H9 (cell line): Measurements from ENCODE around the gene EFCAB12. TPM values are rescaled to one million over a fixed set of nuclear protein-coding genes. Genes with fewer than 3 reads are reported as not detected.

Source experiments
- DNase-seq: peaks from one replicate; pipeline ENCODE4 v3.0.0-alpha.2; 2017
- H2AFZ ChIP-seq: one replicate; pipeline ENCODE4 v1.6.1; 2013; ENCODE audit warnings: mild to moderate bottlenecking, low read length, control low read depth, moderate library complexity
- H2AK5ac ChIP-seq: 2 replicates; pipeline ENCODE4 v1.6.1; 2013; ENCODE audit warnings: low read length, control low read depth, mixed read lengths; ENCODE audit not compliant: insufficient read length
- H2BK120ac ChIP-seq: one replicate; pipeline ENCODE4 v1.6.1; 2013; ENCODE audit warnings: low read depth, mild to moderate bottlenecking, low read length, control low read depth, inconsistent platforms; ENCODE audit not compliant: poor library complexity, severe bottlenecking
- H2BK12ac ChIP-seq: 2 replicates; pipeline ENCODE4 v1.6.1; 2013; ENCODE audit warnings: low read length, control low read depth, mixed read lengths, low read depth; ENCODE audit not compliant: insufficient read length
- H2BK15ac ChIP-seq: 2 replicates; pipeline ENCODE4 v1.6.1; 2013; ENCODE audit warnings: low read depth, low read length, control low read depth
- H2BK20ac ChIP-seq: one replicate; pipeline ENCODE4 v1.6.1; 2013; ENCODE audit warnings: low read depth, mild to moderate bottlenecking, low read length, control low read depth, inconsistent platforms; ENCODE audit not compliant: poor library complexity, severe bottlenecking
- H2BK5ac ChIP-seq: 2 replicates; pipeline ENCODE4 v1.6.1; 2013; ENCODE audit warnings: low read length, control low read depth, mixed read lengths; ENCODE audit not compliant: insufficient read length
- H3K14ac ChIP-seq: 2 replicates; pipeline ENCODE4 v1.6.1; 2013; ENCODE audit warnings: low read length, control low read depth; ENCODE audit not compliant: insufficient read depth
- H3K18ac ChIP-seq: 2 replicates; pipeline ENCODE4 v1.6.1; 2013; ENCODE audit warnings: low read depth, mild to moderate bottlenecking, mixed read lengths, low read length, control low read depth; ENCODE audit not compliant: insufficient read length
- H3K23ac ChIP-seq: 2 replicates; pipeline ENCODE4 v1.6.1; 2013; ENCODE audit warnings: low read length, control low read depth, mixed read lengths, low read depth; ENCODE audit not compliant: insufficient read length
- H3K23me2 ChIP-seq: 2 replicates; pipeline ENCODE4 v1.6.1; 2013; ENCODE audit warnings: low read depth, mild to moderate bottlenecking, mixed read lengths, low read length, control low read depth; ENCODE audit not compliant: insufficient read length, poor library complexity, severe bottlenecking
- H3K27ac ChIP-seq: 2 replicates; pipeline ENCODE4 v1.5.1; 2013; ENCODE audit warnings: low read length, control low read depth, mixed read lengths, low read depth; ENCODE audit not compliant: insufficient read length
- H3K27me3 ChIP-seq: 2 replicates; pipeline ENCODE4 v1.6.1; 2013; ENCODE audit warnings: low read length, control low read depth, inconsistent platforms; ENCODE audit not compliant: insufficient read depth
- H3K4ac ChIP-seq: 2 replicates; pipeline ENCODE4 v1.6.1; 2013; ENCODE audit warnings: low read depth, mild to moderate bottlenecking, control low read depth, inconsistent platforms, low read length, moderate library complexity
- H3K4me1 ChIP-seq: 2 replicates; pipeline ENCODE4 v1.6.1; 2013; ENCODE audit warnings: low read length, control low read depth, inconsistent platforms; ENCODE audit not compliant: insufficient read depth
- H3K4me2 ChIP-seq: 2 replicates; pipeline ENCODE4 v1.6.1; 2013; ENCODE audit warnings: low read length, control low read depth, mixed read lengths; ENCODE audit not compliant: insufficient read length, insufficient read depth
- H3K56ac ChIP-seq: 2 replicates; pipeline ENCODE4 v1.6.1; 2013; ENCODE audit warnings: low read depth, mild to moderate bottlenecking, mixed read lengths, low read length, control low read depth; ENCODE audit not compliant: insufficient read length
- H3K79me1 ChIP-seq: 2 replicates; pipeline ENCODE4 v1.6.1; 2013; ENCODE audit warnings: low read depth, mild to moderate bottlenecking, moderate library complexity, low read length, control low read depth, inconsistent platforms; ENCODE audit not compliant: insufficient read depth, poor library complexity, severe bottlenecking
- H3K79me2 ChIP-seq: 2 replicates; pipeline ENCODE4 v1.6.1; 2013; ENCODE audit warnings: low read length, control low read depth, inconsistent platforms; ENCODE audit not compliant: insufficient read depth
- H3K9ac ChIP-seq: 2 replicates; pipeline ENCODE4 v1.6.1; 2013; ENCODE audit warnings: low read length, control low read depth, mixed read lengths; ENCODE audit not compliant: insufficient read length; ENCODE audit errors: extremely low read depth
- H3K9me3 ChIP-seq: one replicate; pipeline ENCODE4 v1.6.1; 2013; ENCODE audit warnings: low read depth, low read length, inconsistent platforms; ENCODE audit not compliant: control insufficient read depth
- H3T11ph ChIP-seq: one replicate; pipeline ENCODE4 v1.6.1; 2013; ENCODE audit warnings: mild to moderate bottlenecking, low read length, control low read depth, inconsistent platforms
- H4K20me1 ChIP-seq: one replicate; pipeline ENCODE4 v1.6.1; 2013; ENCODE audit not compliant: control insufficient read depth, insufficient read length, insufficient read depth
- H4K5ac ChIP-seq: 2 replicates; pipeline ENCODE4 v1.6.1; 2013; ENCODE audit warnings: low read depth, mild to moderate bottlenecking, mixed read lengths, low read length, control low read depth; ENCODE audit not compliant: insufficient read length
- H4K8ac ChIP-seq: replicated peaks from 2 replicates; pipeline ENCODE4 v1.6.1; 2013; ENCODE audit warnings: low read length, control low read depth, mixed read lengths, low read depth; ENCODE audit not compliant: insufficient read length
- H4K91ac ChIP-seq: 2 replicates; pipeline ENCODE4 v1.6.1; 2013; ENCODE audit warnings: low read depth, mild to moderate bottlenecking, moderate library complexity, mixed read lengths, low read length, control low read depth; ENCODE audit not compliant: insufficient read length
- H3K27ac Mint-ChIP-seq, 3 experiments: 2 replicates in 2 of 3; 3 replicates in 1 of 3; pipeline ENCODE4 v1.8.0; 2020 to 2021; ENCODE audit warnings: mixed read lengths in 3 of 3, mild to moderate bottlenecking in 1 of 3, moderate library complexity in 1 of 3
- H3K27me3 Mint-ChIP-seq: 2 replicates; pipeline ENCODE4 v1.8.0; 2021; ENCODE audit warnings: low read depth, mild to moderate bottlenecking, moderate library complexity, mixed read lengths
- H3K36me3 Mint-ChIP-seq, 3 experiments: 2 replicates in 2 of 3; 3 replicates in 1 of 3; pipeline ENCODE4 v1.8.0; 2020 to 2021; ENCODE audit warnings: low read depth in 3 of 3, mixed read lengths in 3 of 3; ENCODE audit not compliant: insufficient read depth in 1 of 3
- H3K4me1 Mint-ChIP-seq, 2 experiments: 2 replicates each; pipeline ENCODE4 v1.8.0; 2020; ENCODE audit warnings: mixed read lengths in 2 of 2
- H3K4me3 Mint-ChIP-seq, 2 experiments: 2 replicates in 1 of 2; 3 replicates in 1 of 2; pipeline ENCODE4 v1.8.0; 2020 to 2021; ENCODE audit warnings: mild to moderate bottlenecking in 2 of 2, mixed read lengths in 2 of 2, moderate library complexity in 1 of 2
- H3K9me3 Mint-ChIP-seq, 2 experiments: 2 replicates in 1 of 2; 3 replicates in 1 of 2; pipeline ENCODE4 v1.8.0; 2020; ENCODE audit warnings: mild to moderate bottlenecking in 2 of 2, mixed read lengths in 2 of 2, moderate library complexity in 1 of 2
- CTCF ChIP-seq: fragments of 200-600 bp; sonication (generic); conservative IDR thresholded peaks from 3 replicates; pipeline ENCODE4 v1.8.0; 2021; ENCODE audit warnings: antibody characterized with exemption, mild to moderate bottlenecking
- WGBS: extraction: QIAGEN DNeasy Blood & Tissue Kit; methylation state at CpG from one replicate; pipeline ENCODE4 v1.1.7; 2013; ENCODE audit warnings: missing lambda C conversion rate, low lambda C conversion rate, mixed read lengths; ENCODE audit not compliant: insufficient read length; ENCODE audit errors: extremely low coverage; 5-methylcytosine and 5-hydroxymethylcytosine counted together
- total RNA-seq: library from RNA; stranded (reverse); gene quantifications from 2 replicates; pipeline ENCODE4 v1.2.1, GENCODE V29; 2021

The EFCAB12 gene
- total RNA-seq, 1 experiment from 2014 or later, result 0.28 TPM

GRCh38 chr3:129460155-129460554 lies 31.7 kb upstream of the EFCAB12 start:
- Histone ChIP-seq H3K18ac (no peak overlapping the region), H4K8ac (no peak overlapping the region), H4K5ac (no peak overlapping the region), H3K56ac (no peak overlapping the region), H3K27ac (no peak overlapping the region), H2BK15ac (no peak overlapping the region), H2BK12ac (no peak overlapping the region), H2AFZ (no peak overlapping the region), H3K79me2 (no peaks in the 10 kb centered on the region), H4K20me1 (no peaks in the 10 kb centered on the region), H3K23ac (no peak overlapping the region), H3K27me3 (no peaks in the 10 kb centered on the region), H3K23me2 (no peaks in the 10 kb centered on the region), H3K79me1 (no peaks in the 10 kb centered on the region), H3K4me1 (no peaks in the 10 kb centered on the region), H2BK20ac (no peak overlapping the region), H2BK5ac (no peak overlapping the region), H3K9me3 (no peaks in the 10 kb centered on the region), H3K9ac (no peak overlapping the region), H3T11ph (no peak overlapping the region), H2BK120ac (no peak overlapping the region), H3K4me2 (no peak overlapping the region), H2AK5ac (no peak overlapping the region), H4K91ac (no peak overlapping the region), H3K4ac (no peak overlapping the region), H3K14ac (no peak overlapping the region)
- no CpG with 5 or more reads among the region's 3 CpGs for WGBS
- Mint-ChIP-seq H3K27ac (0 out of 7 replicates have a peak overlapping the region, but pooled peaks of 1 of the 3 experiments have one; percentile 5), H3K4me1 (no peaks in the 10 kb centered on the region), H3K9me3 (no peaks in the 10 kb centered on the region), H3K4me3 (no peak overlapping the region), H3K27me3 (no peaks in the 10 kb centered on the region), H3K36me3 (peaks cover 0 to 7% (median 2%) of the 10 kb centered on the region in 3 experiments; a peak in 3 of 7 replicates)
- no peak for TF ChIP-seq CTCF
- no peak for DNase-seq
